Esophagus muscularis mucosa (tissue), 4 donors: ENCODE results near the gene ABHD8. TPM values are rescaled to one million over a fixed set of nuclear protein-coding genes. Genes with fewer than 3 reads are reported as not detected.

Experiments
- DNase-seq: peaks from one replicate; pipeline ENCODE4 v3.0.0-alpha.2; 2017; ENCODE audit errors: extremely low spot score
- H3K27ac ChIP-seq, 4 donors: fragments of 200-600 bp; sonication (generic); replicated peaks in 1 of 4; 1 replicate in 3 of 4; 2 replicates in 1 of 4; pipeline ENCODE4 v1.5.1; 2016 to 2019; ENCODE audit warnings: mild to moderate bottlenecking in 1 of 4
- H3K27me3 ChIP-seq, 4 donors: fragments of 200-600 bp; sonication (generic); one replicate each; pipeline versions ENCODE4 v1.5.1 to v1.6.0; 2016 to 2019
- H3K36me3 ChIP-seq, 4 donors: fragments of 200-600 bp; sonication (generic); one replicate each; pipeline ENCODE4 v1.5.1; 2016 to 2019
- H3K4me1 ChIP-seq, 4 donors: fragments of 200-600 bp; sonication (generic); one replicate each; pipeline ENCODE4 v1.5.1; 2016 to 2019
- H3K4me3 ChIP-seq, 4 donors: fragments of 200-600 bp; sonication (generic); 1 replicate in 2 of 4; 2 replicates in 2 of 4; pipeline ENCODE4 v1.5.1; 2016 to 2019; ENCODE audit warnings: mild to moderate bottlenecking in 4 of 4, moderate library complexity in 1 of 4
- H3K9me3 ChIP-seq, 4 donors: fragments of 200-600 bp; sonication (generic); 1 replicate in 3 of 4; 2 replicates in 1 of 4; pipeline ENCODE4 v1.5.1; 2016 to 2019
- CTCF ChIP-seq, 3 experiments: fragments of 200-600 bp in 2 of 3; fragments of 450-650 bp in 1 of 3; sonication (generic) in 2 of 3; IDR thresholded peaks; one replicate each; pipeline ENCODE4 v1.5.1; 2017 to 2019; ENCODE audit warnings: antibody characterized with exemption in 3 of 3, mild to moderate bottlenecking in 2 of 3, moderate library complexity in 1 of 3
- EP300 ChIP-seq: sonication (generic); formaldehyde crosslinking; IDR thresholded peaks from one replicate; pipeline ENCODE4 v1.6.1; 2017; ENCODE audit warnings: antibody characterized with exemption
- POLR2A ChIP-seq: fragments of 450-650 bp; IDR thresholded peaks from one replicate; pipeline ENCODE4 v1.6.1; 2017; ENCODE audit warnings: antibody characterized with exemption, moderate library complexity, mild to moderate bottlenecking, low read depth
- POLR2AphosphoS5 ChIP-seq, 2 donors: sonication (generic); formaldehyde crosslinking; IDR thresholded peaks; one replicate each; pipeline ENCODE4 v1.6.1; 2017; ENCODE audit warnings: antibody characterized with exemption in 2 of 2
- WGBS: methylation state at CpG from one replicate; pipeline ENCODE4 v1.1.5; 2018; 5-methylcytosine and 5-hydroxymethylcytosine counted together
- intact Hi-C: fragments of 100-400 bp; cut with DNase I; formaldehyde crosslinking; loops from one replicate; pipeline ENCODE4 v1.15.1; 2023
- total RNA-seq, 4 donors: library from RNA; depleted of rRNA; stranded (reverse); fragments of >200 nt; gene quantifications; one replicate each; pipeline versions ENCODE4 v1.1.0 to v1.2.1, GENCODE V29; 2016

ABHD8 gene
- total RNA-seq, 4 donors from 2014 or later, result 14.7 to 35.4 (median 28.1) TPM

- Histone ChIP-seq H3K27me3 (peaks cover 0 to 9% (median 0%) of the 10 kb centered on the region in 4 donors), H3K4me1 (peaks cover 56 to 92% (median 85%) of the 10 kb centered on the region in 4 donors), H3K36me3 (peaks cover 0 to 8% (median 3%) of the 10 kb centered on the region in 4 donors), H3K9me3 (no peaks in the 10 kb centered on the region), H3K4me3 (peak within 1 kb of the TSS; percentile 64 to 93 (median 72)), H3K27ac (peak within 1 kb of the TSS; percentile 90 to 97 (median 91))
- DNase-seq, result peak; percentile 98
- WGBS, result 0% methylated on average over 15 of the region's 55 CpGs
- intact Hi-C loops, result no loop called here
- TF ChIP-seq POLR2A (no peak), EP300 (no peak), POLR2AphosphoS5 (IDR thresholded peaks at IDR 0.05) (peak; percentile 92 to 96), CTCF (IDR thresholded peaks at IDR 0.05) (peak; percentile 74 to 84 (median 80))
Observed at GRCh38 chr19:17305517-17306284, 2.5 kb upstream of the ABHD8 start, which contains the start of gene MRPL34. TSS of gene MRPL34 (plus strand) at chr19:17305872. CDS start at chr19:17305893, 21 bp downstream.

- WGBS, result 0% methylated on average over 5 of the region's 7 CpGs
- no peaks in the 10 kb centered on the region for H3K9me3 ChIP-seq
- no peak for DNase-seq
- H3K4me1 ChIP-seq, result peaks cover 51 to 92% (median 83%) of the 10 kb centered on the region in 4 donors
- intact Hi-C loops, result no loop called here
- peaks cover 0 to 13% (median 6%) of the 10 kb centered on the region in 4 donors for H3K36me3 ChIP-seq
- no peak for TF ChIP-seq CTCF (IDR thresholded peaks at IDR 0.05)
- TF ChIP-seq POLR2AphosphoS5 (IDR thresholded peaks at IDR 0.05), result no peak
- TF ChIP-seq EP300, result no peak
- TF ChIP-seq POLR2A, result no peak
- H3K4me3 ChIP-seq, result peak overlapping the region; percentile 64 to 93 (median 72)
- H3K27me3 ChIP-seq, result peaks cover 0 to 9% (median 0%) of the 10 kb centered on the region in 4 donors
- peak overlapping the region; percentile 90 to 97 (median 91) for H3K27ac ChIP-seq
Observed at GRCh38 chr19:17305216-17305516, 1.9 kb upstream of the ABHD8 start.

GRCh38 chr19:17304386-17305215, 1.4 kb upstream of the ABHD8 start:
- Histone ChIP-seq H3K27me3 (peaks cover 0 to 9% (median 0%) of the 10 kb centered on the region in 4 donors), H3K36me3 (peaks cover 0 to 15% (median 7%) of the 10 kb centered on the region in 4 donors), H3K4me1 (peaks cover 46 to 90% (median 79%) of the 10 kb centered on the region in 4 donors), H3K27ac (peak overlapping the region; percentile 90 to 97 (median 91)), H3K4me3 (peak overlapping the region in 3 of 4 donors; percentile 67 to 93 (median 76)), H3K9me3 (no peaks in the 10 kb centered on the region)
- TF ChIP-seq POLR2A, result no peak
- TF ChIP-seq POLR2AphosphoS5 (IDR thresholded peaks at IDR 0.05), result no peak
- TF ChIP-seq CTCF (IDR thresholded peaks at IDR 0.05), result no peak
- no peak for TF ChIP-seq EP300
- WGBS, result 57% methylated on average over 12 of the region's 12 CpGs
- no peak for DNase-seq
- intact Hi-C loops, result no loop called here

- Histone ChIP-seq H3K27me3 (peaks cover 0 to 9% (median 0%) of the 10 kb centered on the region in 4 donors), H3K4me3 (peak overlapping the region; percentile 77 to 91 (median 82)), H3K9me3 (no peaks in the 10 kb centered on the region), H3K27ac (peak overlapping the region; percentile 90 to 97 (median 91)), H3K36me3 (peaks cover 0 to 15% (median 7%) of the 10 kb centered on the region in 4 donors), H3K4me1 (peaks cover 46 to 87% (median 77%) of the 10 kb centered on the region in 4 donors)
- 53% methylated on average over 7 of the region's 12 CpGs for WGBS
- no peak for DNase-seq
- no peak for TF ChIP-seq POLR2AphosphoS5 (IDR thresholded peaks at IDR 0.05)
- no peak for TF ChIP-seq EP300
- TF ChIP-seq POLR2A, result no peak
- no peak for TF ChIP-seq CTCF (IDR thresholded peaks at IDR 0.05)
- intact Hi-C loops, result no loop called here
Observed at GRCh38 chr19:17303940-17304267, 679 bp upstream of the ABHD8 start.
